GM19438 (cell line): ENCODE results near the gene PLAAT4.
"Not testable (repeated sequence)": the region's sequence is repeated elsewhere in the genome, so short reads cannot be mapped to it uniquely, and the experiment has no call there.

Experiments used
- ATAC-seq: cut with Tn5 transposase; IDR thresholded peaks from one replicate; pipeline ENCODE4 v1.9.1; 2021; ENCODE audit warnings: low read depth; ENCODE audit not compliant: unreplicated experiment

The PLAAT4 gene

GRCh38 chr11:63510360-63511047 is 26.1 kb upstream of the PLAAT4 start:
- ATAC-seq, result no peak

- ATAC-seq, result no peak
These were observed 25.4 kb upstream of the PLAAT4 start for GRCh38 chr11:63511048-63511748.

GRCh38 chr11:63512816-63513215 is 23.8 kb upstream of the PLAAT4 start:
- no peak for ATAC-seq

- no peak for ATAC-seq
These were observed 20.5 kb upstream of the PLAAT4 start for GRCh38 chr11:63516109-63516508.

GRCh38 chr11:63517156-63517555 is 19.5 kb upstream of the PLAAT4 start:
- no peak for ATAC-seq

- ATAC-seq, result no peak
These were observed 18.1 kb upstream of the PLAAT4 start for GRCh38 chr11:63518548-63518947.

GRCh38 chr11:63520606-63521170 is 15.9 kb upstream of the PLAAT4 start:
- ATAC-seq, result no peak

GRCh38 chr11:63521896-63522295 is 14.7 kb upstream of the PLAAT4 start:
- ATAC-seq, result no peak

GRCh38 chr11:63523151-63523550 is 13.5 kb upstream of the PLAAT4 start:
- no peak for ATAC-seq

GRCh38 chr11:63527667-63528066 is 8.9 kb upstream of the PLAAT4 start:
- no peak for ATAC-seq

- ATAC-seq, result not testable (repeated sequence)
These were observed 8.5 kb upstream of the PLAAT4 start for GRCh38 chr11:63528156-63528555.

GRCh38 chr11:63528729-63529278 is 7.8 kb upstream of the PLAAT4 start:
- not testable (repeated sequence) for ATAC-seq

GRCh38 chr11:63529373-63529772 is 7.2 kb upstream of the PLAAT4 start:
- ATAC-seq, result not testable (repeated sequence)

GRCh38 chr11:63530021-63530420 is 6.6 kb upstream of the PLAAT4 start:
- no peak for ATAC-seq

GRCh38 chr11:63531074-63531792 is 5.4 kb upstream of the PLAAT4 start:
- ATAC-seq, result peak; percentile 86

GRCh38 chr11:63532117-63532516 is 4.5 kb upstream of the PLAAT4 start:
- no peak for ATAC-seq

- no peak for ATAC-seq
These were observed 3.7 kb upstream of the PLAAT4 start for GRCh38 chr11:63532799-63533475.

- ATAC-seq, result no peak
These were observed 2.5 kb upstream of the PLAAT4 start for GRCh38 chr11:63534076-63534475.

- ATAC-seq, result no peak
These were observed 1.6 kb upstream of the PLAAT4 start for GRCh38 chr11:63534895-63535461.

GRCh38 chr11:63535734-63536133 is 874 bp upstream of the PLAAT4 start:
- no peak for ATAC-seq
